HS-5 (cell line): Measurements from ENCODE around the gene OTOP2.

Experiments
- DNase-seq: peaks from one replicate; pipeline ENCODE4 v3.0.0-alpha.2; 2012; ENCODE audit warnings: low read depth

The OTOP2 gene

GRCh38 chr17:74924250-74924948 lies at the start of gene OTOP2:
OTOP2 (plus strand) TSS chr17:74924273; CDS start chr17:74924633, 360 bp downstream.
- DNase-seq, result no peak

- DNase-seq, result no peak
These were observed 49.4 kb upstream of the OTOP2 start for GRCh38 chr17:74874615-74875037.

- DNase-seq, result no peak
These were observed 48.7 kb upstream of the OTOP2 start for GRCh38 chr17:74875155-74875976.

- no peak for DNase-seq
These were observed 48.0 kb upstream of the OTOP2 start for GRCh38 chr17:74875977-74876593.

GRCh38 chr17:74877592-74878548 lies 46.2 kb upstream of the OTOP2 start:
- DNase-seq, result no peak

- DNase-seq, result no peak
These were observed 45.4 kb upstream of the OTOP2 start for GRCh38 chr17:74878658-74879057.

GRCh38 chr17:74879308-74879707 lies 44.8 kb upstream of the OTOP2 start:
- DNase-seq, result no peak

- no peak for DNase-seq
These were observed 43.0 kb upstream of the OTOP2 start for GRCh38 chr17:74881073-74881472.

GRCh38 chr17:74882517-74883240 lies 41.4 kb upstream of the OTOP2 start:
- no peak for DNase-seq

- no peak for DNase-seq
These were observed 40.8 kb upstream of the OTOP2 start for GRCh38 chr17:74883241-74883745.

GRCh38 chr17:74888469-74888868 lies 35.6 kb upstream of the OTOP2 start:
- DNase-seq, result no peak

- DNase-seq, result no peak
These were observed 33.5 kb upstream of the OTOP2 start for GRCh38 chr17:74890554-74890953.

GRCh38 chr17:74892013-74892841 lies 31.8 kb upstream of the OTOP2 start:
- no peak for DNase-seq

GRCh38 chr17:74892974-74893911 lies 30.8 kb upstream of the OTOP2 start, which contains the start of gene FADS6:
FADS6 (minus strand) TSS chr17:74893633; CDS start chr17:74893595, 38 bp downstream.
- no peak for DNase-seq

GRCh38 chr17:74893936-74894671 lies 30.0 kb upstream of the OTOP2 start:
- no peak for DNase-seq

- no peak for DNase-seq
These were observed 25.6 kb upstream of the OTOP2 start for GRCh38 chr17:74898376-74898946.

GRCh38 chr17:74900208-74900607 lies 23.9 kb upstream of the OTOP2 start:
- DNase-seq, result no peak
